Liver (tissue), 9 donors: Measurements from ENCODE around the gene ATP5MG. TPM values are rescaled to one million over a fixed set of nuclear protein-coding genes. Genes with fewer than 3 reads are reported as not detected.

Experiments
- DNase-seq: peaks from one replicate; pipeline ENCODE4 v3.0.0-alpha.2; 2017; ENCODE audit warnings: low spot score
- H3K27ac ChIP-seq, 2 donors: one replicate each; pipeline ENCODE4 v1.7.0; 2013; ENCODE audit warnings: inconsistent platforms in 2 of 2, low read length in 2 of 2, control low read depth in 1 of 2, low read depth in 1 of 2, mild to moderate bottlenecking in 1 of 2
- H3K27me3 ChIP-seq, 4 donors: one replicate each; pipeline versions ENCODE4 v1.6.1 to v1.7.0; 2013; ENCODE audit warnings: low read length in 3 of 4, inconsistent platforms in 1 of 4, mild to moderate bottlenecking in 1 of 4, moderate library complexity in 1 of 4; ENCODE audit not compliant: control insufficient read depth in 4 of 4, insufficient read depth in 4 of 4
- H3K36me3 ChIP-seq, 4 donors: one replicate each; pipeline versions ENCODE4 v1.6.1 to v1.7.0; 2013; ENCODE audit warnings: low read length in 3 of 4, mild to moderate bottlenecking in 3 of 4, low read depth in 1 of 4, moderate library complexity in 1 of 4; ENCODE audit not compliant: control insufficient read depth in 4 of 4, insufficient read depth in 3 of 4
- H3K4me1 ChIP-seq, 4 donors: one replicate each; pipeline versions ENCODE4 v1.6.1 to v1.7.0; 2013; ENCODE audit warnings: low read length in 3 of 4, mild to moderate bottlenecking in 3 of 4, moderate library complexity in 1 of 4; ENCODE audit not compliant: control insufficient read depth in 4 of 4, insufficient read depth in 4 of 4
- H3K4me3 ChIP-seq, 3 donors: one replicate each; pipeline versions ENCODE4 v1.6.1 to v1.7.0; 2013; ENCODE audit warnings: low read length in 3 of 3, control low read depth in 1 of 3, low read depth in 1 of 3, mild to moderate bottlenecking in 1 of 3
- H3K9ac ChIP-seq, 2 donors: one replicate each; pipeline ENCODE4 v1.7.0; 2013; ENCODE audit warnings: low read length in 2 of 2, mild to moderate bottlenecking in 2 of 2, moderate library complexity in 2 of 2, control low read depth in 1 of 2, low read depth in 1 of 2
- H3K9me3 ChIP-seq, 4 donors: one replicate each; pipeline versions ENCODE4 v1.6.1 to v1.7.0; 2013; ENCODE audit warnings: low read length in 3 of 4; ENCODE audit not compliant: control insufficient read depth in 4 of 4
- EGR1 ChIP-seq, 2 donors: IDR thresholded peaks; 2 replicates each; pipeline ENCODE4 v1.6.1; 2016 to 2018; ENCODE audit warnings: antibody characterized with exemption in 2 of 2, low read depth in 2 of 2
- FOXA1 ChIP-seq: IDR thresholded peaks from 2 replicates; pipeline ENCODE4 v1.6.1; 2016; ENCODE audit warnings: antibody characterized with exemption
- GABPA ChIP-seq, 2 donors: IDR thresholded peaks in 1 of 2; conservative IDR thresholded peaks in 1 of 2; 2 replicates each; pipeline ENCODE4 v1.6.1; 2016; ENCODE audit warnings: antibody characterized with exemption in 2 of 2, mild to moderate bottlenecking in 1 of 2, moderate library complexity in 1 of 2
- HNF4A ChIP-seq, 2 donors: conservative IDR thresholded peaks; 2 replicates each; pipeline ENCODE4 v1.6.1; 2016; ENCODE audit warnings: antibody characterized with exemption in 2 of 2, mild to moderate bottlenecking in 2 of 2
- HNF4G ChIP-seq: IDR thresholded peaks from 2 replicates; pipeline ENCODE4 v1.6.1; 2016; ENCODE audit warnings: antibody characterized with exemption
- NR2F2 ChIP-seq: IDR thresholded peaks from 2 replicates; pipeline ENCODE4 v1.6.1; 2016; ENCODE audit warnings: antibody characterized with exemption
- RAD21 ChIP-seq, 2 donors: IDR thresholded peaks; 2 replicates each; pipeline ENCODE4 v1.6.1; 2016; ENCODE audit warnings: antibody characterized with exemption in 2 of 2, mild to moderate bottlenecking in 2 of 2
- RXRA ChIP-seq, 2 donors: IDR thresholded peaks; 2 replicates each; pipeline ENCODE4 v1.6.1; 2017 to 2018; ENCODE audit warnings: antibody characterized with exemption in 2 of 2, mild to moderate bottlenecking in 1 of 2
- YY1 ChIP-seq: IDR thresholded peaks from 2 replicates; pipeline ENCODE4 v1.6.1; 2016; ENCODE audit warnings: antibody characterized with exemption, mild to moderate bottlenecking
- ZBTB33 ChIP-seq: IDR thresholded peaks from 2 replicates; pipeline ENCODE4 v1.6.1; 2016; ENCODE audit warnings: antibody characterized with exemption
- WGBS: extraction: QIAGEN DNeasy Blood & Tissue Kit; methylation state at CpG from one replicate; pipeline ENCODE4 v1.1.7; 2013; 5-methylcytosine and 5-hydroxymethylcytosine counted together
- polyA plus RNA-seq, 2 donors: library from polyadenylated mRNA; stranded (reverse) in 1 of 2; unstranded in 1 of 2; fragments of 200-250 nt in 1 of 2; fragments of >200 nt in 1 of 2; fragmentation: Nextera tagmentation in 1 of 2; extraction: Ambion mirVana in 1 of 2; gene quantifications; one replicate each; pipeline versions ENCODE4 v1.2.1 to v1.2.3, GENCODE V29; 2013 to 2015
- total RNA-seq, 2 donors: library from RNA; depleted of rRNA; stranded (reverse); fragments of >200 nt; gene quantifications; one replicate each; pipeline ENCODE4 v1.2.3, GENCODE V29; 2014
- donor health status: healthy.
- donor health status: healthy.
- donor health status: healthy.
- donor health status: healthy.
- donor health status: healthy.

The ATP5MG gene
- total and polyA plus RNA-seq, 4 donors = 25.5 to 542 (median 87.6) TPM

DNA sequence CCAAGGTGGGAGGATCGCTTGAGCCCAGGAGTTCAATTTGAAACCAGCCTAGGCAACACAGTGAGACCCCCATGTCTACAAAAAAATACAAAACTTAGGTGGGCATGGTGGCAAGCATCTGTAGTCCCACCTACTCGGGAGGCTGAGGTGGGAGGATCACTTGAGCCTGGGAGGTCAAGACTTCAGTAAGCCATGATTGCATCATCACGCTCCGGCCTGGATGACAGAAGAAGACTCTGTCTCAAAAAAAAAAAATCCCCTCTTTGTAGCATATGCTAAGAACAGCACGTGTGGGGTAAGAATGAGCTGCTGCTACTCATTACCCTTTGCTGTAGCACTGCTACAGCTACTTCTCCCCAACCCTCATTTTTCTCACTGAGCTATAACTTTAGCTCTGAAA, 27.5 kb upstream of the ATP5MG start:
- WGBS = 96% methylated on average over 5 of the region's 5 CpGs
- TF ChIP-seq FOXA1 (no peak), EGR1 (IDR thresholded peaks at IDR 0.05; ENCODE audit: low read depth in 2 of 2) (no peak), RXRA (IDR thresholded peaks at IDR 0.05) (no peak), ZBTB33 (no peak), NR2F2 (no peak), HNF4A (conservative IDR thresholded peaks at IDR 0.05) (no peak), RAD21 (IDR thresholded peaks at IDR 0.05) (no peak), HNF4G (no peak)
- H3K4me3 ChIP-seq = no peak overlapping the region

DNA sequence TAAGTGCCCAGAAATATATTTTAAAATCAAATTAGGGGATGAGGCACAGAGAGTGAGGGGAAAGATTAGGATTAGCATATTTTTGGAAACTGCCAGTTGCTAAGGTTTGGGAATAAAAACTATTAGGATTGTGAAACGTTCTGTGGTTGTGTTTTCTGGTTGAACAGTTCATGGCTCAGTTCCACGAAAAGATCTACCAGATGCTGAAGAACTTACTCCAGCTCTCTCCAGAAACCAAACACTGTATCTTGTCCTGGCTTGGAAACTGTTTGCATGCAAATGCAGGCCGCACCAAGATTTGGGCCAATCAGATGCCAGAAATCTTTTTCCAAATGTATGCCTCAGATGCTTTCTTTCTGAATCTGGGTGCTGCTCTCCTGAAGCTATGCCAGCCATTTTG, 26.7 kb upstream of the ATP5MG start:
- H3K9me3 ChIP-seq = no peaks in the 10 kb centered on the region
- no peak for TF ChIP-seq RXRA (IDR thresholded peaks at IDR 0.05)
- no peak overlapping the region for H3K9ac ChIP-seq
- H3K4me3 ChIP-seq = no peak overlapping the region
- H3K27ac ChIP-seq = no peak overlapping the region
- H3K27me3 ChIP-seq = no peaks in the 10 kb centered on the region
- peaks cover 22 to 87% (median 73%) of the 10 kb centered on the region in 4 donors for H3K36me3 ChIP-seq
- 79% methylated on average over 3 of the region's 3 CpGs for WGBS
- H3K4me1 ChIP-seq = no peaks in the 10 kb centered on the region
- no peak for DNase-seq

More for the DNA sequence above, 27.5 kb upstream of the ATP5MG start:
- Histone ChIP-seq H3K4me1 (no peaks in the 10 kb centered on the region), H3K9ac (no peak overlapping the region), H3K9me3 (no peaks in the 10 kb centered on the region), H3K27me3 (no peaks in the 10 kb centered on the region), H3K36me3 (peaks cover 24 to 87% (median 73%) of the 10 kb centered on the region in 4 donors), H3K27ac (no peak overlapping the region)
- DNase-seq = no peak

GRCh38 chr11:118375978-118376377, 25.4 kb upstream of the ATP5MG start:
- Histone ChIP-seq H3K4me1 (no peaks in the 10 kb centered on the region), H3K4me3 (no peak overlapping the region), H3K27ac (no peak overlapping the region), H3K9ac (no peak overlapping the region), H3K9me3 (no peaks in the 10 kb centered on the region), H3K36me3 (peaks cover 26 to 90% (median 71%) of the 10 kb centered on the region in 4 donors), H3K27me3 (no peaks in the 10 kb centered on the region)
- DNase-seq = no peak
- TF ChIP-seq GABPA (IDR thresholded peaks at IDR 0.05 in 1 of 2, conservative IDR thresholded peaks at IDR 0.05 in 1 of 2) (no peak), YY1 (no peak), RAD21 (IDR thresholded peaks at IDR 0.05) (no peak), NR2F2 (no peak), HNF4A (conservative IDR thresholded peaks at IDR 0.05) (no peak)

DNA sequence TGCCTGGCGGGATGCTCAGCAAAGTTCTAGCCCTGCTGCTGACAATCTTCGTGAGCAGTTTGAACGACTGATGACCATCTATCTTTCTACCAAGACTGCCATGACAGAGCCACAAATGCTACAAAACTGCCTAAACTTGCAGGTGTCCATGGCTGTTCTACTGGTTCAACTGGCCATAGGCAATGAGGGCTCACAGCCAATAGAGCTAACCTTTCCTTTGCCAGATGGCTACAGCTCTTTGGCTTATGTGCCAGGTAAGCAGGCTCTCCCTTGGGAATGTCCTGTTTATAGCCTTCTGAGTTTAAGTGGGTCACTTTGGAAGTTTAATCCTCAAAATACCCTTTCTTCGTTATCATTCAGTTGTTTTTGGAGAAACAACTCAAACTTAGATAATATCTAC, 21.9 kb upstream of the ATP5MG start:
- Histone ChIP-seq H3K4me3 (no peak overlapping the region), H3K27ac (no peak overlapping the region), H3K9me3 (no peaks in the 10 kb centered on the region), H3K9ac (no peak overlapping the region), H3K27me3 (no peaks in the 10 kb centered on the region), H3K36me3 (peaks cover 20 to 91% (median 68%) of the 10 kb centered on the region in 4 donors), H3K4me1 (no peaks in the 10 kb centered on the region)
- no peak for DNase-seq
- TF ChIP-seq RAD21 (IDR thresholded peaks at IDR 0.05) (no peak), RXRA (IDR thresholded peaks at IDR 0.05) (no peak)
- WGBS = 97% methylated on average over 4 of the region's 4 CpGs
